SK-N-MC (cell line): ENCODE data around the gene EFEMP2.

Experiments used
- EZH2 ChIP-seq: fragments of 200-600 bp; sonication (generic); IDR thresholded peaks from one replicate; pipeline ENCODE4 v1.6.1; 2017; ENCODE audit warnings: antibody characterized with exemption
- FOXP2 ChIP-seq: optimal IDR thresholded peaks from 2 replicates; pipeline ENCODE3; 2011; ENCODE audit warnings: mild to moderate bottlenecking, moderate library complexity; ENCODE audit not compliant: insufficient read depth; ENCODE audit errors: extremely low read length, control extremely low read depth
- POLR2AphosphoS5 ChIP-seq: IDR thresholded peaks from 2 replicates; pipeline ENCODE4 v1.6.1; 2012; ENCODE audit warnings: mild to moderate bottlenecking, low read depth, low read length, borderline replicate concordance

DNA sequence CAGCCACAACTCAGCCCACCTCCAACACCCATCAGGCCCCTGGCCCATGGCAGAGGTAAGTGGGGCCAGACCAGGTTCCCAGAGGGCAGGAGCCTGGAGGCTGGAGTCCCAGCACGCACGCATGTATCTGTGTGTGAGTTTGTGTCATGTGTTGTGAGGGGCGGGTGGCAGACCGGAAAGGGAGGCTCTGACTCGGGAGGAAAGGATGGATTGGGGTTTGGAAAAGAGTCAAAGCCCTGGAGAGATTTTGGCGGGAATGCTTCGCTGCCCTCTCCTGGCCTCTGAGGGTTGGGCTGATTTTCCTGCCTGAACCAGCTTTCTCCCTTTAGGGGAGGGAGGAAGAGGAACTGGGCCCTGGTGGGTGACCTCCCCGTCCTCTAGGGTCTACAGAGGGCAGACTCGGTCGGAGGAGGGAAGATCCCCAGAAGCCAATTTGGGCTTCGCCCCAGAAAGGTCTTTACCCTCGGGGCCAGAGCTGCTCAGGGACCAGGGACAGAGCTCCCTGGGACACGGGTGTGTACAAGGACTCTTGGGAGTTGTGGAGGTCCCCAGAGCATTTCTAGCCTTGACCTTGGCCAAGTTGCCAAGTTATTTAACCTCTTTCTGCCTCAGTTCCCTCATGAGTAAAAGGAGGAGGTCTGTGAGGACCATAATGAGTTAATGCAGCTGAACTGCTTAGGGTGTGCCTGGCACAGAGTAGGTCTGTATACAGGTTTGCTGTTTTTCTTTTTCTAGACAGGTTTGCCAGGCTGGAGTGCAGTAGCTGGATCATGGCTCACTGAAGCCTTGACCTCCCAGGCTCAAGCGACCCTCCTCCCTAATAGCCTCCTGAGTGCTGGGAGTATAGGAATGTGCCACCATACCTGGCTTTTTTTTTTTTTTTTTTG, 39.3 kb upstream of the EFEMP2 start:
- TF ChIP-seq FOXP2: no peak
- no peak for TF ChIP-seq EZH2
- no peak for TF ChIP-seq POLR2AphosphoS5
